Measurements from ENCODE around the gene DDIT4. TPM values are rescaled to one million over a fixed set of nuclear protein-coding genes. Genes with fewer than 3 reads are reported as not detected.

Gene DDIT4
- total and polyA plus RNA-seq, 9 of the 15 experiments (the other 6 are each of a cell fraction or from before 2014, with no cell fraction given) = 8.2 to 675 (median 159) TPM

DNA sequence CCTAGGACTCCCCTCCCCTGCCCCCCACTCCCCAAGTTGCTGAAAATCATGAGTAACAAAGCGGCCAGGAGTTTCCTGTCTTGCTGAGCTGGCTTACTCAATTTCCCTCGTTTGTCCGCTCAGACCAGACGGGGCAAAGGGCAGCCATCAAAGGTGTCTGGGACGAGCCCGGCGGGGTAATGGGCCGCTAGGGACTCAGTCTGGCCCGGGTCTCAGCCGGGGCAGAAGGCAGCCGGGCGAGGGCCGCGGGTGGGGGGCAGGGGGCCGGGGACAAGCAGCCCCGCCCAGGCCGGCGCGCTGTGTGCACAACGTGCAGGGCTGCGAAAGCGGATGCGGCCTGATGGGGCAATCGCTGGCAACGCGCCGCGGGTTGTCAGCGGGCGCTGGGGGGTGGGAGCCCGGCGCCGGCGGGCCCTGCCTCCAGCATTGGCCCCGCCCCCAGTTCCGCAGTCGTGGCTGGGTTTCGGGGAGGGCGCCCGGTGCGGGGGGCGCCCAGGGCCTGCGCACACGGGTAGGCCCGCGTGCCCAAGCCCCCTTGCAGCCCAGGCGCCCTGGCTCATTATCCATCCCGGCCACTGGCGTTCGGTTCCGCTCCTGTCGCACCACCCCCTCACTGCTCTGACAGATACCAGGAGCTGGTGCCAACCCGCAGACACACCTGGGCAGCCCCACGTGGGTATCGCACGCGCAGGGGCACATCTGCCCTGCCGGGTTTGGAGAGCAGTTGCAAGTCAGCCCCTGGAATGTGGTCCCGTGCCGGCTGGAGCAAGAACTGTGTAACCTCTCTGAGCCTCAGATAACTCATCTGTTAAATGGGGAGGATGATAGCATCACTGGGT, 45.9 kb downstream of the DDIT4 start (continued):
- TF ChIP-seq, protein P1, sequence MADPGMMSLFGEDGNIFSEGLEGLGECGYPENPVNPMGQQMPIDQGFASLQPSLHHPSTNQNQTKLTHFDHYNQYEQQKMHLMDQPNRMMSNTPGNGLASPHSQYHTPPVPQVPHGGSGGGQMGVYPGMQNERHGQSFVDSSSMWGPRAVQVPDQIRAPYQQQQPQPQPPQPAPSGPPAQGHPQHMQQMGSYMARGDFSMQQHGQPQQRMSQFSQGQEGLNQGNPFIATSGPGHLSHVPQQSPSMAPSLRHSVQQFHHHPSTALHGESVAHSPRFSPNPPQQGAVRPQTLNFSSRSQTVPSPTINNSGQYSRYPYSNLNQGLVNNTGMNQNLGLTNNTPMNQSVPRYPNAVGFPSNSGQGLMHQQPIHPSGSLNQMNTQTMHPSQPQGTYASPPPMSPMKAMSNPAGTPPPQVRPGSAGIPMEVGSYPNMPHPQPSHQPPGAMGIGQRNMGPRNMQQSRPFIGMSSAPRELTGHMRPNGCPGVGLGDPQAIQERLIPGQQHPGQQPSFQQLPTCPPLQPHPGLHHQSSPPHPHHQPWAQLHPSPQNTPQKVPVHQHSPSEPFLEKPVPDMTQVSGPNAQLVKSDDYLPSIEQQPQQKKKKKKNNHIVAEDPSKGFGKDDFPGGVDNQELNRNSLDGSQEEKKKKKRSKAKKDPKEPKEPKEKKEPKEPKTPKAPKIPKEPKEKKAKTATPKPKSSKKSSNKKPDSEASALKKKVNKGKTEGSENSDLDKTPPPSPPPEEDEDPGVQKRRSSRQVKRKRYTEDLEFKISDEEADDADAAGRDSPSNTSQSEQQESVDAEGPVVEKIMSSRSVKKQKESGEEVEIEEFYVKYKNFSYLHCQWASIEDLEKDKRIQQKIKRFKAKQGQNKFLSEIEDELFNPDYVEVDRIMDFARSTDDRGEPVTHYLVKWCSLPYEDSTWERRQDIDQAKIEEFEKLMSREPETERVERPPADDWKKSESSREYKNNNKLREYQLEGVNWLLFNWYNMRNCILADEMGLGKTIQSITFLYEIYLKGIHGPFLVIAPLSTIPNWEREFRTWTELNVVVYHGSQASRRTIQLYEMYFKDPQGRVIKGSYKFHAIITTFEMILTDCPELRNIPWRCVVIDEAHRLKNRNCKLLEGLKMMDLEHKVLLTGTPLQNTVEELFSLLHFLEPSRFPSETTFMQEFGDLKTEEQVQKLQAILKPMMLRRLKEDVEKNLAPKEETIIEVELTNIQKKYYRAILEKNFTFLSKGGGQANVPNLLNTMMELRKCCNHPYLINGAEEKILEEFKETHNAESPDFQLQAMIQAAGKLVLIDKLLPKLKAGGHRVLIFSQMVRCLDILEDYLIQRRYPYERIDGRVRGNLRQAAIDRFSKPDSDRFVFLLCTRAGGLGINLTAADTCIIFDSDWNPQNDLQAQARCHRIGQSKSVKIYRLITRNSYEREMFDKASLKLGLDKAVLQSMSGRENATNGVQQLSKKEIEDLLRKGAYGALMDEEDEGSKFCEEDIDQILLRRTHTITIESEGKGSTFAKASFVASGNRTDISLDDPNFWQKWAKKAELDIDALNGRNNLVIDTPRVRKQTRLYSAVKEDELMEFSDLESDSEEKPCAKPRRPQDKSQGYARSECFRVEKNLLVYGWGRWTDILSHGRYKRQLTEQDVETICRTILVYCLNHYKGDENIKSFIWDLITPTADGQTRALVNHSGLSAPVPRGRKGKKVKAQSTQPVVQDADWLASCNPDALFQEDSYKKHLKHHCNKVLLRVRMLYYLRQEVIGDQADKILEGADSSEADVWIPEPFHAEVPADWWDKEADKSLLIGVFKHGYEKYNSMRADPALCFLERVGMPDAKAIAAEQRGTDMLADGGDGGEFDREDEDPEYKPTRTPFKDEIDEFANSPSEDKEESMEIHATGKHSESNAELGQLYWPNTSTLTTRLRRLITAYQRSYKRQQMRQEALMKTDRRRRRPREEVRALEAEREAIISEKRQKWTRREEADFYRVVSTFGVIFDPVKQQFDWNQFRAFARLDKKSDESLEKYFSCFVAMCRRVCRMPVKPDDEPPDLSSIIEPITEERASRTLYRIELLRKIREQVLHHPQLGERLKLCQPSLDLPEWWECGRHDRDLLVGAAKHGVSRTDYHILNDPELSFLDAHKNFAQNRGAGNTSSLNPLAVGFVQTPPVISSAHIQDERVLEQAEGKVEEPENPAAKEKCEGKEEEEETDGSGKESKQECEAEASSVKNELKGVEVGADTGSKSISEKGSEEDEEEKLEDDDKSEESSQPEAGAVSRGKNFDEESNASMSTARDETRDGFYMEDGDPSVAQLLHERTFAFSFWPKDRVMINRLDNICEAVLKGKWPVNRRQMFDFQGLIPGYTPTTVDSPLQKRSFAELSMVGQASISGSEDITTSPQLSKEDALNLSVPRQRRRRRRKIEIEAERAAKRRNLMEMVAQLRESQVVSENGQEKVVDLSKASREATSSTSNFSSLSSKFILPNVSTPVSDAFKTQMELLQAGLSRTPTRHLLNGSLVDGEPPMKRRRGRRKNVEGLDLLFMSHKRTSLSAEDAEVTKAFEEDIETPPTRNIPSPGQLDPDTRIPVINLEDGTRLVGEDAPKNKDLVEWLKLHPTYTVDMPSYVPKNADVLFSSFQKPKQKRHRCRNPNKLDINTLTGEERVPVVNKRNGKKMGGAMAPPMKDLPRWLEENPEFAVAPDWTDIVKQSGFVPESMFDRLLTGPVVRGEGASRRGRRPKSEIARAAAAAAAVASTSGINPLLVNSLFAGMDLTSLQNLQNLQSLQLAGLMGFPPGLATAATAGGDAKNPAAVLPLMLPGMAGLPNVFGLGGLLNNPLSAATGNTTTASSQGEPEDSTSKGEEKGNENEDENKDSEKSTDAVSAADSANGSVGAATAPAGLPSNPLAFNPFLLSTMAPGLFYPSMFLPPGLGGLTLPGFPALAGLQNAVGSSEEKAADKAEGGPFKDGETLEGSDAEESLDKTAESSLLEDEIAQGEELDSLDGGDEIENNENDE (IDR thresholded peaks at IDR 0.05; ENCODE audit: low read depth, low read length) = no peak
- TF ChIP-seq SLC30A9 (CRISPR knock-in tag; IDR thresholded peaks at IDR 0.05) = no peak
- peak; percentile 86 for TF ChIP-seq BCOR (IDR thresholded peaks at IDR 0.05)
- TF ChIP-seq ZNF57 (CRISPR knock-in tag; IDR thresholded peaks at IDR 0.05) = 0 out of 2 replicates have a peak, but pooled peaks have one; percentile 27
- TF ChIP-seq MEF2D (tag; conservative IDR thresholded peaks at IDR 0.05; ENCODE audit: low read depth) = 0 out of 2 replicates have a peak, but pooled peaks have one; percentile 46
- TF ChIP-seq, protein P2, sequence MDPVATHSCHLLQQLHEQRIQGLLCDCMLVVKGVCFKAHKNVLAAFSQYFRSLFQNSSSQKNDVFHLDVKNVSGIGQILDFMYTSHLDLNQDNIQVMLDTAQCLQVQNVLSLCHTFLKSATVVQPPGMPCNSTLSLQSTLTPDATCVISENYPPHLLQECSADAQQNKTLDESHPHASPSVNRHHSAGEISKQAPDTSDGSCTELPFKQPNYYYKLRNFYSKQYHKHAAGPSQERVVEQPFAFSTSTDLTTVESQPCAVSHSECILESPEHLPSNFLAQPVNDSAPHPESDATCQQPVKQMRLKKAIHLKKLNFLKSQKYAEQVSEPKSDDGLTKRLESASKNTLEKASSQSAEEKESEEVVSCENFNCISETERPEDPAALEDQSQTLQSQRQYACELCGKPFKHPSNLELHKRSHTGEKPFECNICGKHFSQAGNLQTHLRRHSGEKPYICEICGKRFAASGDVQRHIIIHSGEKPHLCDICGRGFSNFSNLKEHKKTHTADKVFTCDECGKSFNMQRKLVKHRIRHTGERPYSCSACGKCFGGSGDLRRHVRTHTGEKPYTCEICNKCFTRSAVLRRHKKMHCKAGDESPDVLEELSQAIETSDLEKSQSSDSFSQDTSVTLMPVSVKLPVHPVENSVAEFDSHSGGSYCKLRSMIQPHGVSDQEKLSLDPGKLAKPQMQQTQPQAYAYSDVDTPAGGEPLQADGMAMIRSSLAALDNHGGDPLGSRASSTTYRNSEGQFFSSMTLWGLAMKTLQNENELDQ (CRISPR knock-in tag; IDR thresholded peaks at IDR 0.05; ENCODE audit: borderline replicate concordance) = no peak
- TF ChIP-seq, protein P3, sequence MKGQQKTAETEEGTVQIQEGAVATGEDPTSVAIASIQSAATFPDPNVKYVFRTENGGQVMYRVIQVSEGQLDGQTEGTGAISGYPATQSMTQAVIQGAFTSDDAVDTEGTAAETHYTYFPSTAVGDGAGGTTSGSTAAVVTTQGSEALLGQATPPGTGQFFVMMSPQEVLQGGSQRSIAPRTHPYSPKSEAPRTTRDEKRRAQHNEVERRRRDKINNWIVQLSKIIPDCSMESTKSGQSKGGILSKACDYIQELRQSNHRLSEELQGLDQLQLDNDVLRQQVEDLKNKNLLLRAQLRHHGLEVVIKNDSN (CRISPR knock-in tag; IDR thresholded peaks at IDR 0.05) = no peak
- TF ChIP-seq KLF10 (CRISPR knock-in tag; IDR thresholded peaks at IDR 0.05) = no peak
- TF ChIP-seq, protein P4, sequence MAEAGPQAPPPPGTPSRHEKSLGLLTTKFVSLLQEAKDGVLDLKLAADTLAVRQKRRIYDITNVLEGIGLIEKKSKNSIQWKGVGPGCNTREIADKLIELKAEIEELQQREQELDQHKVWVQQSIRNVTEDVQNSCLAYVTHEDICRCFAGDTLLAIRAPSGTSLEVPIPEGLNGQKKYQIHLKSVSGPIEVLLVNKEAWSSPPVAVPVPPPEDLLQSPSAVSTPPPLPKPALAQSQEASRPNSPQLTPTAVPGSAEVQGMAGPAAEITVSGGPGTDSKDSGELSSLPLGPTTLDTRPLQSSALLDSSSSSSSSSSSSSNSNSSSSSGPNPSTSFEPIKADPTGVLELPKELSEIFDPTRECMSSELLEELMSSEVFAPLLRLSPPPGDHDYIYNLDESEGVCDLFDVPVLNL (CRISPR knock-in tag; IDR thresholded peaks at IDR 0.05; ENCODE audit: low read depth) = no peak; the same call in 1 of the 2 replicates
